Stimulated activated CD4-positive, alpha-beta T cell treated with anti-CD3 and anti-CD28 coated beads, Interleukin-1b, Interleukin-23, amount 100 ng/mL, for 24 hours (primary cell): ENCODE data around the gene PCDHGB3.

ENCODE experiments used
- DNase-seq, 4 experiments: peaks; one replicate each; pipeline ENCODE4 v3.0.0-alpha.2; 2020; ENCODE audit warnings: low read depth in 4 of 4, low spot score in 1 of 4

Gene PCDHGB3

DNA sequence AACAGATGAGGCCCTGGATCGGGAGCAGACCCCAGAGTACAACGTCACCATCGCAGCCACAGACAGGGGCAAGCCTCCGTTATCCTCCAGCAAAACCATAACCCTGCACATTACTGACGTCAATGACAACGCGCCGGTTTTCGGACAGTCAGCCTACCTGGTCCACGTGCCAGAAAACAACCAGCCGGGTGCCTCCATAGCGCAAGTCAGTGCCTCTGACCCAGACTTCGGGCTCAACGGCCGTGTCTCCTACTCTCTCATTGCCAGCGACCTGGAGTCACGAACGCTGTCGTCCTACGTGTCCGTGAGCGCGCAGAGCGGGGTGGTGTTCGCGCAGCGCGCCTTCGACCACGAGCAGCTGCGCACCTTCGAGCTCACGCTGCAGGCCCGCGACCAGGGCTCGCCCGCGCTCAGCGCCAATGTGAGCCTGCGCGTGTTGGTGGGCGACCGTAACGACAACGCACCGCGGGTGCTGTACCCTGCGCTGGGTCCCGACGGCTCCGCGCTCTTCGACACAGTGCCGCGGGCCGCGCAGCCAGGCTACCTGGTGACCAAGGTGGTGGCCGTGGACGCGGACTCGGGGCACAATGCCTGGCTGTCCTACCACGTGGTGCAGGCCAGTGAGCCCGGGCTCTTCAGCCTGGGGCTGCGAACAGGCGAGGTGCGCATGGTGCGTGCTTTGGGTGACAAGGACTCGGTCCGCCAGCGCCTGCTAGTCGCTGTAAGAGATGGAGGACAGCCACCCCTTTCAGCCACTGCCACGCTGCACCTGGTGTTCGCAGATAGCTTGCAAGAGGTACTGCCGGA is 49.2 kb downstream of the PCDHGB3 start:
- DNase-seq: no peak

DNA sequence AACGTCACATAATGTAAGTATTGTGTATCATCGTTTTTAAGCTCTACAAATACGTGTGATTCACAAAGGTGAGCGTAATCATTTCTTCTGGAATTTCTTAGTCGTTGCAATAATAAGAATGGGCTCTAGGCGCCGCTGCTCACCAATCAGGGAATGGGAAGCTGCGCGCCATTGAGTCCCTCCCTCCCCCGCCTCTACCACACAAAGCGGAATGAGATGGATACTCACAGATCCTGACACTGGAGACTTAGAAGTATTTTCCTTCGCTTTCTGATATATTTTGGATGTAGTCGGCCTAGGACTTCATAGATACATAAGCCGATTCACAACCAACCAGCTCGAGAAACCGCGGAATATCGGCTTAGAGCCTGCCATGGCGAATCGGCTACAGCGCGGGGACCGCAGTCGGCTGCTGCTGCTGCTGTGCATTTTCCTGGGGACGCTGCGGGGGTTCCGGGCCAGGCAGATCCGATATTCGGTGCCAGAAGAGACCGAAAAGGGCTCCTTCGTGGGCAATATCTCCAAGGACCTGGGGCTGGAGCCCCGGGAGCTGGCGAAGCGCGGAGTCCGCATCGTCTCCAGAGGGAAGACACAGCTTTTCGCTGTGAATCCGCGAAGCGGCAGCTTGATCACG is 50.9 kb downstream of the PCDHGB3 start, which contains the start of gene PCDHGA11:
Gene PCDHGA11, plus strand, starts transcription at position 197 of the 634 bp plus-strand sequence. Its CDS starts 177 bp downstream, at position 374.
- DNase-seq: no peak

- DNase-seq: no peak
Observed at GRCh38 chr5:141421489-141421855, 51.4 kb downstream of the PCDHGB3 start.
